SK-N-SH treated with all-trans-retinoic acid at 6 μM for 48 hours (cell line): ENCODE results near the gene FHOD3.
A peak's percentile ranks its signal among the peaks of the same experiment; 100 is the strongest.

ENCODE experiments used
- ATAC-seq: fragments of 200-7000 bp; cut with Tn5 transposase; 3 replicates; pipeline ENCODE4 v1.9.1; 2020; ENCODE audit warnings: mild to moderate bottlenecking, moderate library complexity
- ARNTL ChIP-seq: fragments of 450-650 bp; formaldehyde crosslinking; IDR thresholded peaks from 2 replicates; pipeline ENCODE4 v1.5.0; 2020; ENCODE audit warnings: low read depth, mild to moderate bottlenecking, moderate library complexity, borderline replicate concordance
- BACH2 ChIP-seq: fragments of 250-450 bp; sonication (Bioruptor Pico); IDR thresholded peaks from 2 replicates; pipeline ENCODE4 v1.9.0; 2021; ENCODE audit warnings: mild to moderate bottlenecking, borderline replicate concordance
- CREB5 ChIP-seq: fragments of 250-450 bp; sonication (Bioruptor Pico); IDR thresholded peaks from 2 replicates; pipeline ENCODE4 v1.5.1; 2020; ENCODE audit warnings: low read depth, mild to moderate bottlenecking, moderate library complexity
- CSDC2 ChIP-seq: fragments of 250-450 bp; sonication (Bioruptor Pico); IDR thresholded peaks from 2 replicates; pipeline ENCODE4 v1.5.0; 2020; ENCODE audit warnings: mild to moderate bottlenecking, moderate library complexity
- ESRRG ChIP-seq: fragments of 250-450 bp; sonication (Bioruptor Pico); IDR thresholded peaks from 2 replicates; pipeline ENCODE4 v1.6.1; 2021; ENCODE audit warnings: mild to moderate bottlenecking
- GLIS3 ChIP-seq: fragments of 250-450 bp; sonication (Bioruptor Pico); IDR thresholded peaks from 2 replicates; pipeline ENCODE4 v1.5.0; 2020; ENCODE audit warnings: mild to moderate bottlenecking, moderate library complexity
- ISL1 ChIP-seq: fragments of 250-450 bp; sonication (Bioruptor Pico); IDR thresholded peaks from 2 replicates; pipeline ENCODE4 v2.1.2; 2022; ENCODE audit warnings: mild to moderate bottlenecking, moderate library complexity
- PATZ1 ChIP-seq: fragments of 250-450 bp; sonication (Bioruptor Pico); IDR thresholded peaks from 2 replicates; pipeline ENCODE4 v1.8.0; 2020; ENCODE audit warnings: mild to moderate bottlenecking, moderate library complexity, borderline replicate concordance
- PPARA ChIP-seq: fragments of 250-450 bp; sonication (Bioruptor Pico); IDR thresholded peaks from 2 replicates; pipeline ENCODE4 v1.5.0; 2020; ENCODE audit warnings: mild to moderate bottlenecking, borderline replicate concordance
- RARB ChIP-seq: fragments of 250-450 bp; sonication (Bioruptor Pico); IDR thresholded peaks from 2 replicates; pipeline ENCODE4 v1.8.0; 2021; ENCODE audit warnings: mild to moderate bottlenecking, moderate library complexity
- SNAI2 ChIP-seq: fragments of 250-450 bp; sonication (Bioruptor Pico); IDR thresholded peaks from 2 replicates; pipeline ENCODE4 v1.5.0; 2020; ENCODE audit warnings: mild to moderate bottlenecking, moderate library complexity
- TCF4 ChIP-seq: fragments of 250-450 bp; sonication (Bioruptor Pico); IDR thresholded peaks from 2 replicates; pipeline ENCODE4 v1.8.0; 2021; ENCODE audit warnings: mild to moderate bottlenecking, moderate library complexity, borderline replicate concordance
- TOX ChIP-seq: fragments of 250-450 bp; sonication (Bioruptor Pico); IDR thresholded peaks from 2 replicates; pipeline ENCODE4 v1.8.0; 2021; ENCODE audit warnings: mild to moderate bottlenecking, moderate library complexity, borderline replicate concordance
- TSHZ2 ChIP-seq: fragments of 250-450 bp; sonication (Bioruptor Pico); IDR thresholded peaks from 2 replicates; pipeline ENCODE4 v1.5.0; 2020; ENCODE audit warnings: mild to moderate bottlenecking, moderate library complexity
- ZC3H10 ChIP-seq: fragments of 250-450 bp; sonication (Bioruptor Pico); IDR thresholded peaks from 2 replicates; pipeline ENCODE4 v1.5.1; 2021; ENCODE audit warnings: mild to moderate bottlenecking, moderate library complexity
- ZFP3 ChIP-seq: fragments of 250-450 bp; sonication (Bioruptor Pico); IDR thresholded peaks from 2 replicates; pipeline ENCODE4 v1.5.0; 2020; ENCODE audit warnings: mild to moderate bottlenecking, moderate library complexity
- ZFP30 ChIP-seq: fragments of 450-650 bp; formaldehyde crosslinking; IDR thresholded peaks from 2 replicates; pipeline ENCODE4 v1.5.0; 2022; ENCODE audit warnings: mild to moderate bottlenecking, moderate library complexity
- ZNF565 ChIP-seq: fragments of 450-650 bp; formaldehyde crosslinking; conservative IDR thresholded peaks from 2 replicates; pipeline ENCODE4 v1.5.0; 2020; ENCODE audit warnings: low read depth, mild to moderate bottlenecking, moderate library complexity
- ZNF70 ChIP-seq: fragments of 450-650 bp; formaldehyde crosslinking; IDR thresholded peaks from 2 replicates; pipeline ENCODE4 v1.5.0; 2020; ENCODE audit warnings: mild to moderate bottlenecking, moderate library complexity
- ZNF8 ChIP-seq: fragments of 450-650 bp; formaldehyde crosslinking; IDR thresholded peaks from 2 replicates; pipeline ENCODE4 v1.5.0; 2020; ENCODE audit warnings: mild to moderate bottlenecking, moderate library complexity

The FHOD3 gene

GRCh38 chr18:36576339-36576738 is 278.8 kb downstream of the FHOD3 start:
- no peak for ATAC-seq
- TF ChIP-seq ISL1 (CRISPR knock-in tag), result no peak
- TF ChIP-seq TSHZ2 (CRISPR knock-in tag), result no peak
- TF ChIP-seq ESRRG, result no peak
- no peak for TF ChIP-seq RARB (CRISPR knock-in tag)
- no peak for TF ChIP-seq ZNF70
- no peak for TF ChIP-seq ARNTL
- TF ChIP-seq PATZ1 (CRISPR knock-in tag), result no peak
- TF ChIP-seq ZFP30 (CRISPR knock-in tag), result no peak
- TF ChIP-seq CREB5 (CRISPR knock-in tag), result no peak
- no peak for TF ChIP-seq CSDC2 (CRISPR knock-in tag)
- no peak for TF ChIP-seq TOX (CRISPR knock-in tag)
- TF ChIP-seq PPARA, result no peak
- no peak for TF ChIP-seq ZC3H10 (CRISPR knock-in tag)
- no peak for TF ChIP-seq ZNF8 (CRISPR knock-in tag)
- no peak for TF ChIP-seq ZFP3 (CRISPR knock-in tag)
- no peak for TF ChIP-seq GLIS3

- no peak for ATAC-seq
- TF ChIP-seq TOX (CRISPR knock-in tag) (no peak), ZNF565 (no peak), CSDC2 (CRISPR knock-in tag) (no peak), PATZ1 (CRISPR knock-in tag) (no peak), TCF4 (CRISPR knock-in tag) (no peak)
Observed at GRCh38 chr18:36578871-36579710, 281.6 kb downstream of the FHOD3 start.

- peak; percentile 55 for ATAC-seq
- TF ChIP-seq ZFP3 (CRISPR knock-in tag) (no peak), TCF4 (CRISPR knock-in tag) (no peak), ZNF70 (no peak), BACH2 (CRISPR knock-in tag) (no peak), TOX (CRISPR knock-in tag) (no peak), ARNTL (no peak), CSDC2 (CRISPR knock-in tag) (no peak), SNAI2 (CRISPR knock-in tag) (no peak)
Observed at GRCh38 chr18:36580266-36580665, 282.8 kb downstream of the FHOD3 start.
